Central memory CD8-positive, alpha-beta T cell (primary cell): ENCODE data around the gene CSRNP2.
A peak's percentile ranks its signal among the peaks of the same experiment; 100 is the strongest.

ENCODE experiments used
- ATAC-seq: fragments of 150-1000 bp; cut with Tn5 transposase; replicated peaks from 2 replicates; pipeline ENCODE4 v1.10.0; 2022; ENCODE audit warnings: mild to moderate bottlenecking, moderate FRiP score, moderate number of reproducible peaks; ENCODE audit not compliant: poor library complexity, severe bottlenecking; ENCODE audit errors: extremely low read depth
- DNase-seq, 2 donors: peaks; one replicate each; pipeline ENCODE4 v3.0.0; 2021; ENCODE audit warnings: low spot score in 2 of 2
- H3K27ac Mint-ChIP-seq: one replicate; pipeline ENCODE4 v1.8.0; 2022; ENCODE audit warnings: low read depth, mild to moderate bottlenecking, moderate library complexity, mixed read lengths
- H3K27me3 Mint-ChIP-seq: one replicate; pipeline ENCODE4 v1.8.0; 2022; ENCODE audit warnings: mixed read lengths
- H3K36me3 Mint-ChIP-seq: one replicate; pipeline ENCODE4 v1.8.0; 2022; ENCODE audit warnings: mild to moderate bottlenecking, moderate library complexity, mixed read lengths; ENCODE audit not compliant: insufficient read depth
- H3K4me1 Mint-ChIP-seq: one replicate; pipeline ENCODE4 v1.8.0; 2022; ENCODE audit warnings: mixed read lengths
- H3K4me3 Mint-ChIP-seq: one replicate; pipeline ENCODE4 v1.8.0; 2022; ENCODE audit warnings: mild to moderate bottlenecking, moderate library complexity, mixed read lengths
- H3K9me3 Mint-ChIP-seq: one replicate; pipeline ENCODE4 v1.8.0; 2022; ENCODE audit warnings: mixed read lengths

Gene CSRNP2, protein sequence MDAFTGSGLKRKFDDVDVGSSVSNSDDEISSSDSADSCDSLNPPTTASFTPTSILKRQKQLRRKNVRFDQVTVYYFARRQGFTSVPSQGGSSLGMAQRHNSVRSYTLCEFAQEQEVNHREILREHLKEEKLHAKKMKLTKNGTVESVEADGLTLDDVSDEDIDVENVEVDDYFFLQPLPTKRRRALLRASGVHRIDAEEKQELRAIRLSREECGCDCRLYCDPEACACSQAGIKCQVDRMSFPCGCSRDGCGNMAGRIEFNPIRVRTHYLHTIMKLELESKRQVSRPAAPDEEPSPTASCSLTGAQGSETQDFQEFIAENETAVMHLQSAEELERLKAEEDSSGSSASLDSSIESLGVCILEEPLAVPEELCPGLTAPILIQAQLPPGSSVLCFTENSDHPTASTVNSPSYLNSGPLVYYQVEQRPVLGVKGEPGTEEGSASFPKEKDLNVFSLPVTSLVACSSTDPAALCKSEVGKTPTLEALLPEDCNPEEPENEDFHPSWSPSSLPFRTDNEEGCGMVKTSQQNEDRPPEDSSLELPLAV

DNA sequence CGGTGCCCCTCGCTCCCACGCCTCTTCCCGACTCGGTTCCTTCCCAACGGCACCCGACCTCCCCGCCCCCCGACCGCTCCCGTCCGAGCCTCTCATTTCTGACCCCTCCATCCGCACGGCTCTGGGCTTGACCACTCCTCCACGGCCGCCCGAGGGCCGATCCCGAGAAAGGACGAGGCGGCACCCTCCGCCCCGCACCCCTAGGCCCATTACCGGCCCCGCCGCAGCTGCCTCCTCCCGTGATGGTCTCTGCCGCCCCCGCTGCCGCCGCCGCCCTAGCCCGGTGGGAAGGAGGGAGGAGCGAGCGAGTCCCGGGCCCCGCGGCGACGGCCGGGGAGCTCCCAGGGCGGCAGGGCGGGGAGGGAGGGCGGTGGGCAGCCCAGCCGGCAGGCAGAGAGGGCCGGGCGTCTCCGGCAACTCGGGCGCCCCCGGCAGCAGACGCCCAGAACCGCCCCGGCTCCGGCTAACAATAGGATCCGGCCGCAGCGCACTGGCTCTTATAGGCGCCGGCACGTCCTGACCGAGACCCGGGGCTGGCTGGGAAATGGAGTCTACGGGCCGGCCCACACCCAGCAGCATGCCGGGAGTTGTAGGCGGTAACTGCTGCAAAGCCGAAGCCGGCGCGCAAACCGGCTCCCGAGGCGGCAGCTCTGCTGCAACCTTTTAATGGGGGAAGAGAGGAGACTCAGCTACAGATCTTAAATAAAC lies at the start of gene CSRNP2:
Gene CSRNP2 (minus strand): TSS at position 471 of the 708 bp plus-strand sequence. CDS start 7,035 bp downstream, outside the sequence.
- peak; percentile 93 to 94 for DNase-seq
- ATAC-seq = peak; percentile 100
- H3K27me3 Mint-ChIP-seq = no peaks in the 10 kb centered on the region
- H3K9me3 Mint-ChIP-seq = no peaks in the 10 kb centered on the region
- peaks cover 8% of the 10 kb centered on the region for H3K36me3 Mint-ChIP-seq
- H3K4me1 Mint-ChIP-seq = peaks cover 18% of the 10 kb centered on the region
- H3K4me3 Mint-ChIP-seq = peak within 1 kb of the TSS; percentile 99
- peak within 1 kb of the TSS; percentile 97 for H3K27ac Mint-ChIP-seq

DNA sequence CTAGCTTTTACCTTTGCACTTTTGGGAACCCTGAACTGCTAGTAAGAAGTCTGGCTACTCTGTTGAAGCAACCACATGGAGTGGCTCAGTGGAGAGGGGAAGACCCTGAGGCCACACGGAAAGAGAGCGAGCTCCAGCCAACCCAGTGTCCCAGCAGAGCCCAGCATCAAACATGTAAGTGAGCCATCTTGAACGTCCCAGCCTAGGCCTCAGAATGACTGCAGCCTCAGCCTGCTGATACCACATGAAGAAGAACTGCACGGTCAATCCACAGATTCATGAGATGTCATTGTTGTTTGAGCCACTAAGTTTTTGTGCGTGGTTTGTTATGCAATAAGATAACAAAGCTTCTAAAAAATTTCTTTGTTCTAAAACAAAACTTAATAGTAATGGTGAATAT lies 49.3 kb upstream of the CSRNP2 start:
- Mint-ChIP-seq H3K36me3 (peaks cover 10% of the 10 kb centered on the region), H3K27me3 (no peaks in the 10 kb centered on the region), H3K4me3 (no peak overlapping the region), H3K4me1 (no peaks in the 10 kb centered on the region), H3K27ac (peak overlapping the region; percentile 80), H3K9me3 (no peaks in the 10 kb centered on the region)
- no peak for ATAC-seq
- DNase-seq = no peak

DNA sequence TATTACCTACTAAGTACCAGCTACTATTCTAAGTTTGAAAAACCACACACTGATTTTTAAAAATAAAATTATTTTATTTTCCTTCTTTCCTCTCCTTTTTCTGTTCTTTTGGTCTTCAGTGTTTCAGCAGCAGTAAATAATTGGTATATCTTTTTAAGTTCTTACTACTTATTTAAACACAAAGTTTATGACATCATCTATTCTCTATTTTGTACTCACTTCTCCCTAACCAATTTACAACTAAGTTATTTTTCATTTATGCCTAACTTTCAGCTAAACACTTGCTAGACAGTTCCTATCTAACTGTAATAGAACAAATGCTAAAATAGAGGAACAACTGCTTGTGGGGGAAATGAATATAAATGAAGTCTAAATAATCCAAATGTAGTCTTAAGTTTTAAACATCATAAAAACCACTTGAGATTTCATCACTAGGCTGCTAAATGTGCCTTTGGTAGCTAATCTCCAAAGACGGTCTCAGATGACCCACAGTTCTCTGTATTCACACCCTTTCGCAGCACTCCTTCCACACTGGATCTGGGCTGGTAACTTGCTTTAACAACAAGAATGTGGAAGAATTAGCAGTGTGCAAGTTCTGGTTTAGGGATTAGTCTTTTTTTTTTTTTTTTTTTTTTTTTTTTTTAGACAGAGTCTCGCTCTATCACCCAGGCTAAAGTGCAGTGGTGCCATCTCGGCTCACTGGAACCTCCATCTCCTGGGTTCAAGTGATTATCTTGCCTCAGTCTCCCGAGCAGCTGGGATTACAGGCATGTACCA lies 48.5 kb upstream of the CSRNP2 start:
- ATAC-seq = no peak
- peaks cover 5% of the 10 kb centered on the region for H3K4me1 Mint-ChIP-seq
- no peaks in the 10 kb centered on the region for H3K27me3 Mint-ChIP-seq
- peaks cover 10% of the 10 kb centered on the region for H3K36me3 Mint-ChIP-seq
- DNase-seq = no peak
- H3K4me3 Mint-ChIP-seq = no peak overlapping the region
- peak overlapping the region; percentile 80 for H3K27ac Mint-ChIP-seq
- no peaks in the 10 kb centered on the region for H3K9me3 Mint-ChIP-seq

DNA sequence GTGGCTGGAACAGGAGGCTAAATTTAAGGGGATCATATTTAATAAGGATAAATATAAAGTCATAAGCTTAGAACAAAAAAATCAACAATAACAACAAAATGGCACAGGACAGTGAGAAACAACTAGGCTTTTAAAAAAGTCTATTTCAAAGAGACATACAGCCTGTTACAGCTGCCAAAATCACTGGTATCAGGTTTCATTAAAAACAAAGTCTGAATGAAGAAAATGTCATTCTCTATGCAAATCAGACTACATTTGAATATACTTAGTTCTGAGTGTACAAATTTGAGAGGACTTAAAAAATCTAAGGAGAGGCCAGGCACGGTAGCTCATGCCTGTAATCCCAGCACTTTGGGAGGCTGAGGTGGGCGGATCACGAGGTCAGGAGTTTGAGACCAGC lies 45.5 kb upstream of the CSRNP2 start:
- Mint-ChIP-seq H3K36me3 (peaks cover 13% of the 10 kb centered on the region), H3K4me3 (no peak overlapping the region), H3K4me1 (peaks cover 8% of the 10 kb centered on the region), H3K9me3 (no peaks in the 10 kb centered on the region), H3K27ac (peak overlapping the region; percentile 63), H3K27me3 (no peaks in the 10 kb centered on the region)
- ATAC-seq = no peak
- DNase-seq = no peak

DNA sequence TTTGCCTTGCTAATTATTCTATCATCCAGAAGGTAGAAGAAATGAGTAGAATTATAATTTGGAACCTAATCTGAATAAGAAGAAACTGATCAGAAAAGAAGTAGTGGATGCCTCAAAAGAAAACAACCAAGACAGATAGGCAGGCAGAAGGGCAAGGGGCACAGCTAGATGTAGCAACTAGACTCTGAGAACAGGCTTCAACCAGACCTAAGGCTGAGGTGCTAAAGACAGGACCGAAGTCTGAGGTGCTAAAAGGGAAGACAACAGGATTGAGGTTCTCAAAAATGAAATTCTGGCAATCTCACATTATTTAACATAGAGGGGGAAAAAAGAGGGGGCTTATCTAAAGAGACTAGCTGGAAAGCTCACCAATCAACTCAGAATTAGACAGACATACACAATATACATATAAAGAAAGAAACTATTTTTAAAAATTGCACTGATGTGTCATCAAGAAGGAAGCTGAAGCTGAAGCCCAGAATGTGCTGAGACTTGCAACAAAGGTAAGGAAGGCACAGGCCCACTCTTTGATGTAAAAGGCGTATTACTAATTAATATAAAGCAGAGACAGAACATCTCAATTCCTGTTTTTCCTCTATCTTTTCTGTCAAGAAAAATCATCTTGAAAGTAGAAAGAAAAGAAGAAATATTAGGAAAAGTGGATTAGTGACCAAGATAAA lies 43.8 kb upstream of the CSRNP2 start:
- H3K36me3 Mint-ChIP-seq = peaks cover 10% of the 10 kb centered on the region
- peak overlapping the region; percentile 13 for H3K27ac Mint-ChIP-seq
- no peak for DNase-seq
- no peak overlapping the region for H3K4me3 Mint-ChIP-seq
- no peak for ATAC-seq
- H3K9me3 Mint-ChIP-seq = no peaks in the 10 kb centered on the region
- H3K27me3 Mint-ChIP-seq = no peaks in the 10 kb centered on the region
- peaks cover 8% of the 10 kb centered on the region for H3K4me1 Mint-ChIP-seq

DNA sequence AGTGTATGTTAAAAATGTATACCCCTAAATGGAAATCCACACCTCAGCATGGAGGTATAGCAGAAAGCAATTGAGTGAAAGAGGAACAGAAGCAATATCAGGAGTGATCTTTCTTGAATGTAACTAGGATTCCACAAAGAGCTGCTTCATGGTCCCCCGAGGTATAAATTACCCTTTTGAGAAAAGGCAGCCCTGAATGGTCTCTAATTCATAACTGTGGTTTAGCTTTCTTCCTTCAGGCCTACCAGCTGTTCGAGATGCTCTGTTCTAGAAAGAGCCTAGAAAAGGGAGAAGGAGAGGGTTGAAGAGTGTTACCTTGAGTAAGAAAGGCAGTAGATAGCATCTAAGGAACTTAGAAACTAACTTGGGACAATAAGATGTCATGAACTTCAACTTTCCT lies 42.9 kb upstream of the CSRNP2 start:
- no peak for DNase-seq
- ATAC-seq = no peak
- H3K4me1 Mint-ChIP-seq = peaks cover 8% of the 10 kb centered on the region
- no peak overlapping the region for H3K4me3 Mint-ChIP-seq
- H3K27ac Mint-ChIP-seq = peak overlapping the region; percentile 13
- H3K9me3 Mint-ChIP-seq = no peaks in the 10 kb centered on the region
- peaks cover 7% of the 10 kb centered on the region for H3K36me3 Mint-ChIP-seq
- no peaks in the 10 kb centered on the region for H3K27me3 Mint-ChIP-seq

DNA sequence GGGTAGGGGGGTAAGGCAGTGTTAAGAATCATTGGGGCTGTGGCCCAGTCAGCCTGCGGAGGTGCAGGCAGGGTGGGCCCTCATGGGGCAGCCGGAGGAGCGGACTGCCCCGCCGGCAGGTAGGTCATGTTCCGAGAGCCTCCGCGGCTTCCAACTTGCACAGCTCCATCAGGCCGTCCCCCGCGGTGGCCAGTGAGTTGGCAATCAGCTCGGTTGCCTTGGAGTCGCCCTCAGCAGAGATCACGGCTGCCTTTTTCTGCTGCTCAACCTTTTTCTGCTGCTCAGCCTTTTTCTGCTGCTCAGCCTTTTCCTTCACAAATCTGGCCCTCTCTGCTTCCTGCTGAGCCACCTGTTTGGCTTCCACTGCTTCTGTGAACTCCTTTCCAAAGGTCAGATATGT lies 41.1 kb upstream of the CSRNP2 start:
- peaks cover 8% of the 10 kb centered on the region for H3K4me1 Mint-ChIP-seq
- DNase-seq = no peak
- H3K27ac Mint-ChIP-seq = no peak overlapping the region
- no peak overlapping the region for H3K4me3 Mint-ChIP-seq
- H3K27me3 Mint-ChIP-seq = no peaks in the 10 kb centered on the region
- no peak for ATAC-seq
- peaks cover 4% of the 10 kb centered on the region for H3K36me3 Mint-ChIP-seq
- no peaks in the 10 kb centered on the region for H3K9me3 Mint-ChIP-seq

DNA sequence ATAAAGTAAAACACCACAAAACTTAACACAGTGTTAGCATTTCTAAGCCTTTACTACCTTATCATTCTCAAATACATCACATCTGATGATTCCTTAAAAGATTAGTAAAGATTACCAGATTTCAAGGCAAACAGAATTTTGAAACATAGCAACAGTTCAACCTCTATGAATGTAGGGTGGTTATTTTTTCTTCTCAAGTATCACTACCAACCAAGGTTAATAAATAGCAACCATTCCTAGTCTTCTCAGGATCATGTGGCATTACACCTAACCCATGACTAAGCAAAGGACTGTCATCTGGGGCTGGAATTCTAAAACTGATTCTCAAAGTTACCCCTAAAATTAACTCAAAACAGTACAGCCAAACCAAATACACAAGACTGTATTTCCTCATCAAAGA lies 39.4 kb upstream of the CSRNP2 start:
- no peak for ATAC-seq
- Mint-ChIP-seq H3K4me1 (peaks cover 8% of the 10 kb centered on the region), H3K9me3 (no peaks in the 10 kb centered on the region), H3K4me3 (no peak overlapping the region), H3K36me3 (peaks cover 7% of the 10 kb centered on the region), H3K27ac (no peak overlapping the region), H3K27me3 (no peaks in the 10 kb centered on the region)
- no peak for DNase-seq

DNA sequence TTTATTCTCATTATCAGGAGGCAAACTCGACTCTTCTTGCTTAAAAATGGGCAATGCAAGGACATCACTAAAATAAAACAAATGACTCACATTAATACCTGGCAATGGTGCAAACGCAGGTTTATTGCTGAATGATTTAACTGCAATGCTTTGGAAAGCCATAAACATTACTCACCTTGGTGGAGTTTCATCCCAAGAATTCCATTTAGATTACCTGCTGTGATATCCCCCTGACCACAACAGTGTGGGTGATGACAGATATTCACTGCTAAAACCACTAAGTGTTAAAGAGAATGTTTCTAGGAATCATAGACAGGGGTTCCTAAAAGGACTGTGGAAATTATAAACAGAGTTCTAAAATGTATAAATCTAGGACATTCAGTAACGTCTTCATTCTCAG lies 35.3 kb upstream of the CSRNP2 start:
- Mint-ChIP-seq H3K9me3 (no peaks in the 10 kb centered on the region), H3K36me3 (peaks cover 30% of the 10 kb centered on the region), H3K4me1 (no peaks in the 10 kb centered on the region), H3K4me3 (no peak overlapping the region), H3K27ac (no peak overlapping the region), H3K27me3 (no peaks in the 10 kb centered on the region)
- ATAC-seq = no peak
- no peak for DNase-seq

DNA sequence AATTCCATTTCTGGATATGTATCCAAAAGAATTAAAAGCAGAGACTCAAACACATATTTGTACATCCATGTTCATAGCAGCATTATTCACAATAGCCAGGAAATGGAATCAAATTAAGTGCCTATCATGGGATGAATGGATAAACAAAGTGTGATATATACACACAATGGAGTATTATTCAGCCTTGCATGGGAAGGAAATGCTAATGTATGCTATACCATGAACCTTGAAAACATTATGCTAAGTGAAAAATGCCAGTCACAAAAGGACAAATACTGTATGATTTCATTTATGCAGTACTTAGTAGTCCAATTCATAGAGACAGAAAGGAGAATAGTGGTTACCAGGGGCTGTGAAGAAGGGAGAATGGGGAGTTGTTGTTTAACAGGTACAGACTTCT lies 32.1 kb upstream of the CSRNP2 start:
- peaks cover 5% of the 10 kb centered on the region for H3K4me1 Mint-ChIP-seq
- H3K27ac Mint-ChIP-seq = peak overlapping the region; percentile 10
- DNase-seq = no peak
- no peak for ATAC-seq
- H3K4me3 Mint-ChIP-seq = no peak overlapping the region
- H3K27me3 Mint-ChIP-seq = no peaks in the 10 kb centered on the region
- H3K36me3 Mint-ChIP-seq = peaks cover 48% of the 10 kb centered on the region
- no peaks in the 10 kb centered on the region for H3K9me3 Mint-ChIP-seq

DNA sequence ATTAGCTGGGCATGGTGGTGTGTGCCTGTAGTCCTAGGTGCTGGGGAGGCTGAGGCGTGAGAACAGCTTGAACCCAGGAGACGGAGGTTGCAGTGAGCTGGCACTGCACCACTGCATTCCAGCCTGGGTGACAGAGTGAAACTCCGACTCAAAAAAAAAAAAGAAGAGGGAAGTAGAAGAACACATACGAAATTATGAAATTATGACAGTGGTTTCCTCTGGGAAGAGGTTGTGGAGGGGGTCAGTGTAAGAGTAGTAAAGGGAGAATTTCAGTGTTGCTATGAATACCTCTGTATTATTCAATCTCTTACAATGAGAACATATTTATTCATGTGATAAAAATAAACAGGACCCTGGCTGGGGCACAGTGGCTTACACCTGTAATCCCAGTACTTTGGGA lies 24.7 kb upstream of the CSRNP2 start:
- Mint-ChIP-seq H3K36me3 (peaks cover 63% of the 10 kb centered on the region), H3K27me3 (no peaks in the 10 kb centered on the region), H3K27ac (no peak overlapping the region), H3K4me1 (peaks cover under 1% of the 10 kb centered on the region), H3K9me3 (no peaks in the 10 kb centered on the region), H3K4me3 (no peak overlapping the region)
- DNase-seq (no peak), ATAC-seq (no peak)

DNA sequence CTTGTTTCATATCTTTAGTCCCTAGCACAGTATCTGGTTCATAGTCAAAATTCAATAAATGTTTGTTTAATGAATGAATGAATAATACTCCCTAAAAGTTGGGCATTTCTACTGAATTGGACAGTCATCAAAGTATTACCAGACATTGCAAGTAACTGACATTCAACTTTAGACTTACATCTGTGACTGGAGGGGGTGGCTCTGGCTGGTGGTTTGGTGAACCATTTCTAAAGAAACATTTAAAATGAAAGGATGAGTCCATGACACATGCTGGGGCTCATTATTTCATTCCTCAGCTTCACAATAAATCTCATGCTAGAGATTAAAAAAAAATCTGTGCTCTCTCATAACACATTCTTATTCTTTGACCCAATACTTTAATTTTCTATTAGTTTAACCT lies 20.6 kb upstream of the CSRNP2 start:
- Mint-ChIP-seq H3K27ac (no peak overlapping the region), H3K4me1 (no peaks in the 10 kb centered on the region), H3K27me3 (no peaks in the 10 kb centered on the region), H3K4me3 (no peak overlapping the region), H3K9me3 (no peaks in the 10 kb centered on the region), H3K36me3 (peaks cover 64% of the 10 kb centered on the region)
- no peak for DNase-seq
- ATAC-seq = no peak
